GM18870 (cell line): ENCODE results near the gene GEMIN4.
"Not testable (repeated sequence)": the region's sequence is repeated elsewhere in the genome, so short reads cannot be mapped to it uniquely, and the experiment has no call there.

ENCODE experiments used
- ATAC-seq: cut with Tn5 transposase; IDR thresholded peaks from one replicate; pipeline ENCODE4 v1.9.1; 2021; ENCODE audit warnings: moderate library complexity; ENCODE audit not compliant: unreplicated experiment

Gene GEMIN4

DNA sequence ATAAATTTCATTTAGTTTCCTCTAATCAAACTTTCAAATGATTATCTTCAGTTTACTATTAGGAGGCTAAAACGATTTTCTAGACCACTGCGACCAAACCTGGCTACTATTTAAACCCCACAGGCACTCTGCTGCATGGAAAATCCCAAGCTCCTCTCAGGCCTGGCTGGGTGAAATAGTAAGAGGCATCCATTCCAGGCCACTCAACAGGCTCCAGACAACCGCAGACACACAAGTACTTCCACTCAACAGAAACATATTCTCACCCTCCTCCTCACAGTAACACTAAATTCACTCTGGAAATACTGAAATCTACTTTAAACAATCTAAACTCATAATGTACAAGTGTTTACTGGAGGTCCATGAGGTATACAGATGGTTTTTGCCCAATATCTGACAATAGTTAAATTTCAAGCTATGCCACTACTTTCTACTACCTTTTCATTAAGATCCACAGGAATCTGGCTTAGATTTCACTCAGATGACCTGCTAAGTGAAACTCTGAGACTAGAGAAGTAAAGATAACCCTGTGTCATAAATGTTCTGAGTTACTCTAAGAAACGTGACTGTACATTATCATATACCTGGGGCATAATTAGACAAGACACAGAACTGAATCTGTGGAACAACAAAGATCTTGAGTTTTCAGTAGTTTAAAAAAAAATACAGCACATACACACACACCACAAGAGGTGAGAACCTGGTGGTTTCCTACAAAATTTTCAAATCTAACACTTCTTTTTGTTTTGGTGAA is 47.8 kb downstream of the GEMIN4 start:
- no peak for ATAC-seq

DNA sequence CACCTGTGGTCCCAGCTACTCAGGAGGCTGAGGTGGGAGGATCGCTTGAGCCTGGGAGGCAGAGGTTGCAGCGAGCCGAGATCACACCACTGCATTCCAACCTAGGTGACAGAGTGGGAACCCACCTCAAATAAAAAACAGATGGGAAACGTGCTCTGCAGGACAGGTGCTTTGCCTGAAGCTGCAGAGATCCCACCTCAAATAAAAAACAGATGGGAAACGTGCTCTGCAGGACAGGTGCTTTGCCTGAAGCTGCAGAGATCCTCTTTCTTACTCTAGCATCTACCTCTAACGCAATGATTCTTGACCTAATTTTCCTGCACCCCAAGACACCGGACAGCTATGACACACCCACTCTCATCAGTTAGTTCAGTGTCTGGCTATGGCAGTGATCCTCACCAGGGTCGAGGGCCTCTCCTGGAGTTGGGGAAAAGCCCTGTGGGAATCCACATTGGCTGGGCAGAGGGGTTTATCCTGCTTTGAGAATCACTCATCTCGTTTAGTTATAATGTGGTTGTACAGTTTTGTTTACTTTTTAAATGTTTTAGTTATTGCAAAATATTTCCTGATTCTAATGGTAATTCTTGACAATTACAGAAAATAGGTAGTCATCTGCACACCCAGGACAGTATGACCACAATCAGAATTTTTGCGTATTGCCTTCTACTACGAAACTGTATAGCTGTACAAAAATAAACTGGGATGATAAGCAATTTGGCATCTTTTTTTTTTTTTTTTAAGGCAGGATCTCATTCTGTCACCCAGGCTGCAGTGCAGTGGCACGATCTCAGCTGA is 48.8 kb downstream of the GEMIN4 start:
- no peak for ATAC-seq

DNA sequence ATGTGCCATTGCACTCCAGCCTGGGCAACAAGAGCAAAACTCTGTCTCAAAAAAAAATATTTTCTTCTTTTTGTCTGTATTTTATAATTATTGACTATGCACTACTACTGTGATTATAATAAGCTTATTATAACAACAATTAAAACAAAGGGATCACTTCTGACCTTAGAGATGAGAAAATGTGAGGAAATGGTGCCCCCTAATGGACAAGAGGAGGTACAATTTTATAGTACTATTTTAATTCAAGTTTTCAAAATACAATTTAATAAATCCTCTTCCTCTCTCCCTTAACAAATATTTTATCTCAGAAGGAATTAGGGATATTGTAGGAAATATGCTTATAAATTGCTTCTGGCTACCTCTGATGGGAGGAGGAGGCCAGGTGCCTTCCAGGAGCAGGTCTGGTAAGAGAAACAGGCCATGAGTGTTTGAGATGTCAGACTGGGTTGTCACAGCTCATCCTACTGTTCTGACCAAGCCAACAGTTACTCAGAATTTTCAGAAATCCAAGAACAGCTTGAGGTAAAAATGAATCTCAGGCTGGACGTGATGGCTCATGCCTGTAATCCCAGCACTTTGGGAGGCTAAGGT is 51.5 kb downstream of the GEMIN4 start:
- ATAC-seq, result no peak

DNA sequence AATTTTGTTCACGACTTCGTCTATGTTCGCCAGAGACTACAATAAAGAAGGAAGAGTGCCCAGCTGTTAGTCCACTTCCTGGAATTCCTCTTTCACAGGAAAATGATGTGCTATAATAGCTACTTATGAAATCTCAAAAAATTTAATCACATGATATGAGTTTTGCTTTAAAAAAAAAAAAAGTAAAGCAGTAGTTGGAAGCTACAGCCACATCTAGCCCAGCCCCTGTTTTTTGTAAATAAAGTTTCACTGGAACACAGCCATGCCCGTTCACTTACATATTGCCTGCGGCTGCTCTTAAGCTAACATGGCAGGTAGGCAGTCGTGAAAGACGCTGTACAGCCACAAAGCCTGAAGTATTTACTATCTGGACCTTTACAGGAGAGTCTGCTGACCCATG is 52.7 kb downstream of the GEMIN4 start:
- no peak for ATAC-seq

DNA sequence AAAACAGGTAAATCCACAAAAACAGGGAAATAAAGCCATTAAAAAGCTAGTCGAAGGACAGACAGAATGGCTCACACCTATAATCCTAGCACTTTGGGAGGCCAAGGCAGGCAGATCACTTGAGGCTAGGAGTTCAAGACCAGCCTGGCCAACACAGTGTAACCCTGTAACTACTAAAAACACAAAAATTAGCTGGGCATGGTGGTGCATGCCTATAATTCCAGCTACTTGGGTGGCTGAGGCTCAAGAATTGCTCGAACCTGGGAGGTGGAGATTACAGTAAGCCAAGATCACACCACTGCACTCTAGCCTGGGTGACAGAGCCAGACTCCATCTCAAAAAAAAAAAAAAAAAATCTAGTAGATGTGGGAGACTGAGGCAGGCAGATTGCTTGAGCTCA is 54.0 kb downstream of the GEMIN4 start:
- not testable (repeated sequence) for ATAC-seq

DNA sequence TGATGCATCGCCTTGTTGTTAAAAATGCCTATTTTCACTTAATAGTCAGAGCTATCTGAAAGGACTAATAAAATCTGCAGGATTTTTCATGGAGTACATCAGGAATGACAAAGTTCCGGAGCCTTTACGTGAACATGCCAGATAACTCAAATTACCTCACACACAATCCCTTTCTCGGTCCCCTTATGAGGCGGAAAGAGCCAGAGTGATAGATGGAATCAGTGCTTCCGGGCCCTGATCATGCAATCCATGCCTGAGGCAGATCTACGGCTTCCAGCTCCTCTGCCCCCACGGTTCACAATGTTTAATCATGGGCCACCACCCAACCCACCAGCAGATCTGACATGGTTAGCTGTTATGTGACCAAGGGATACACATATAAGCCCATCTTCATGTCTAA is 54.4 kb downstream of the GEMIN4 start:
- ATAC-seq, result no peak

DNA sequence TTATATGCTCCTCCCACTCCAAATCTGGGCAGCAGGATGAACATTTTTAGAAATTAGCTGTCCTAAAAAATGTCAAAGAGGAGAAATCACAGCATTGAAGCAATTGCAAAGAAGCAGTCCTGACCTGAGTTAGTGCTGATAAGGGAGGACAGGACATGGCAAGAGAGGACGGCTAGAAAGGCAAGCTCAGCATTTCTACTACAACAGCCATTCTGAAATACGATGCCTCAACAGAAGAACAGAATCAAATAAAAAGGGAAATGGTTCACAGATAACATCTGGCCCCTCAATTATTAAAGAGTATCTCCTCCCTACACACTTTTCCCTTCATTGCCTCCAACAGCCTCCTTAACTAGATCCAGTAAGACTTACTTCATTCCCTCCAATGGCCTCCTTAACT is 55.7 kb downstream of the GEMIN4 start:
- ATAC-seq, result no peak
